B cell (primary cell): ENCODE results near the gene BNC2. TPM values are rescaled to one million over a fixed set of nuclear protein-coding genes. Genes with fewer than 3 reads are reported as not detected.
"Not testable (repeated sequence)": the region's sequence is repeated elsewhere in the genome, so short reads cannot be mapped to it uniquely, and the experiment has no call there.

ENCODE experiments used
- ATAC-seq: fragments of 200-7000 bp; cut with Tn5 transposase; one replicate; pipeline ENCODE4 v1.10.0; 2021; ENCODE audit warnings: low read depth, mild to moderate bottlenecking, moderate number of reproducible peaks, moderate library complexity
- CTCF ChIA-PET: fragments of 350-600 bp; sonication (Branson Sonifier 250); formaldehyde crosslinking; loops from one replicate; lab custom pipeline; 2021; ENCODE audit warnings: antibody characterized with exemption, inconsistent platforms; lab: Charles Lee
- POLR2A ChIA-PET: fragments of 350-600 bp; sonication (Branson Sonifier 250); formaldehyde crosslinking; loops from one replicate; lab custom pipeline; 2021; ENCODE audit warnings: antibody characterized with exemption; lab: Charles Lee
- DNase-seq: peaks from one replicate; pipeline ENCODE4 v3.0.0; 2013
- H2AFZ ChIP-seq: 2 replicates; pipeline ENCODE4 v1.6.1; 2012; ENCODE audit warnings: mild to moderate bottlenecking, low read depth, low read length; ENCODE audit not compliant: insufficient read depth, poor library complexity, severe bottlenecking
- H3K27ac ChIP-seq, 2 donors: 1 replicate in 1 of 2; 2 replicates in 1 of 2; pipeline ENCODE4 v1.5.1; 2012 to 2013; ENCODE audit warnings: low read length in 2 of 2, mild to moderate bottlenecking in 2 of 2, moderate library complexity in 1 of 2
- H3K27me3 ChIP-seq, 4 experiments: fragments of 200-600 bp in 1 of 4; sonication (generic) in 1 of 4; replicated peaks in 1 of 4; 1 replicate in 2 of 4; 2 replicates in 2 of 4; pipeline versions ENCODE4 v1.6.1 to v1.7.0; 2013 to 2016; ENCODE audit warnings: low read length in 3 of 4, mild to moderate bottlenecking in 2 of 4, mixed read lengths in 1 of 4, moderate library complexity in 1 of 4; ENCODE audit not compliant: insufficient read depth in 4 of 4, control insufficient read depth in 3 of 4; ENCODE audit errors: control extremely low read depth in 1 of 4
- H3K36me3 ChIP-seq, 2 experiments: replicated peaks in 1 of 2; 1 replicate in 1 of 2; 2 replicates in 1 of 2; pipeline versions ENCODE4 v1.6.1 to v1.7.1; 2013; ENCODE audit warnings: low read length in 1 of 2; ENCODE audit not compliant: insufficient read depth in 2 of 2, control insufficient read depth in 1 of 2; ENCODE audit errors: control extremely low read depth in 1 of 2, extremely low read depth in 1 of 2
- H3K4me1 ChIP-seq, 2 donors: fragments of 200-600 bp in 1 of 2; sonication (generic) in 1 of 2; 1 replicate in 1 of 2; 2 replicates in 1 of 2; pipeline versions ENCODE4 v1.5.1 to v1.6.1; 2013 to 2017; ENCODE audit warnings: low read length in 2 of 2; ENCODE audit not compliant: control insufficient read depth in 2 of 2, insufficient read depth in 2 of 2
- H3K4me2 ChIP-seq: replicated peaks from 2 replicates; pipeline ENCODE3; 2012; ENCODE audit warnings: mild to moderate bottlenecking, low read depth, low read length; ENCODE audit not compliant: poor library complexity, severe bottlenecking
- H3K4me3 ChIP-seq, 5 experiments: fragments of 200-600 bp in 1 of 5; sonication (generic) in 1 of 5; 1 replicate in 3 of 5; 2 replicates in 2 of 5; pipeline versions ENCODE4 v1.5.1 to v1.7.0; 2011 to 2016; ENCODE audit warnings: low read length in 4 of 5, mild to moderate bottlenecking in 4 of 5, low read depth in 2 of 5, control low read depth in 1 of 5, moderate library complexity in 1 of 5; ENCODE audit not compliant: insufficient read depth in 1 of 5; ENCODE audit errors: control extremely low read depth in 1 of 5, extremely low read depth in 1 of 5
- H3K79me2 ChIP-seq: fragments of 200-600 bp; sonication (generic); one replicate; pipeline ENCODE4 v1.6.0; 2016; ENCODE audit warnings: low read length; ENCODE audit not compliant: control insufficient read depth, insufficient read depth
- H3K9ac ChIP-seq: fragments of 200-600 bp; sonication (generic); 2 replicates; pipeline ENCODE4 v1.6.1; 2017; ENCODE audit warnings: mild to moderate bottlenecking, low read length, moderate library complexity
- H3K9me3 ChIP-seq, 3 donors: one replicate each; pipeline versions ENCODE4 v1.6.1 to v1.7.1; 2013; ENCODE audit warnings: low read length in 2 of 3; ENCODE audit not compliant: control insufficient read depth in 2 of 3, insufficient read depth in 1 of 3; ENCODE audit errors: control extremely low read depth in 1 of 3
- H4K20me1 ChIP-seq: 2 replicates; pipeline ENCODE4 v1.6.0; 2012; ENCODE audit warnings: mild to moderate bottlenecking, low read length; ENCODE audit not compliant: insufficient read depth, control insufficient read depth, poor library complexity, severe bottlenecking
- H3K27ac Mint-ChIP-seq: one replicate; pipeline ENCODE4 v1.8.0; 2021; ENCODE audit warnings: mixed read lengths
- H3K27me3 Mint-ChIP-seq: one replicate; pipeline ENCODE4 v1.8.0; 2021; ENCODE audit warnings: mixed read lengths
- H3K4me1 Mint-ChIP-seq: one replicate; pipeline ENCODE4 v1.8.0; 2021; ENCODE audit warnings: mixed read lengths
- H3K4me3 Mint-ChIP-seq: one replicate; pipeline ENCODE4 v1.8.0; 2021; ENCODE audit warnings: mixed read lengths
- H3K9me3 Mint-ChIP-seq: one replicate; pipeline ENCODE4 v1.8.0; 2022; ENCODE audit warnings: mixed read lengths; ENCODE audit not compliant: insufficient read depth
- EZH2 ChIP-seq: IDR thresholded peaks from 2 replicates; pipeline ENCODE4 v1.6.1; 2012; ENCODE audit warnings: borderline replicate concordance, low read depth, mild to moderate bottlenecking, moderate library complexity, low read length; ENCODE audit not compliant: insufficient read depth, poor library complexity, severe bottlenecking
- WGBS: methylation state at CpG from one replicate; pipeline ENCODE4 v1.1.5; 2013; ENCODE audit warnings: missing lambda C conversion rate; ENCODE audit not compliant: insufficient coverage; 5-methylcytosine and 5-hydroxymethylcytosine counted together
- intact Hi-C: fragments of 100-400 bp; cut with micrococcal nuclease; formaldehyde crosslinking; loops from one replicate; pipeline ENCODE4 v1.10.0; 2022
- polyA plus RNA-seq: library from polyadenylated mRNA; depleted of rRNA; stranded (reverse); fragments of >200 nt; gene quantifications from 2 replicates; pipeline ENCODE4 v1.2.3, GENCODE V29; 2012
- total RNA-seq, 2 donors: library from RNA; stranded (reverse); fragments of 120-200 nt in 1 of 2; gene quantifications; 1 replicate in 1 of 2; 2 replicates in 1 of 2; pipeline versions ENCODE4 v1.2.3 to v1.2.4, GENCODE V29; 2013 to 2022
- TF ChIP-seq, protein P1 (sequence below): fragments of 200-600 bp; IDR thresholded peaks from one replicate; pipeline ENCODE4 v1.8.0; 2022; ENCODE audit warnings: antibody characterized with exemption, mild to moderate bottlenecking

The BNC2 gene
- total and polyA plus RNA-seq, 2 donors (not counting 1 experiment from before 2014, with no cell fraction given): 0.01 TPM; not detected in 1

DNA sequence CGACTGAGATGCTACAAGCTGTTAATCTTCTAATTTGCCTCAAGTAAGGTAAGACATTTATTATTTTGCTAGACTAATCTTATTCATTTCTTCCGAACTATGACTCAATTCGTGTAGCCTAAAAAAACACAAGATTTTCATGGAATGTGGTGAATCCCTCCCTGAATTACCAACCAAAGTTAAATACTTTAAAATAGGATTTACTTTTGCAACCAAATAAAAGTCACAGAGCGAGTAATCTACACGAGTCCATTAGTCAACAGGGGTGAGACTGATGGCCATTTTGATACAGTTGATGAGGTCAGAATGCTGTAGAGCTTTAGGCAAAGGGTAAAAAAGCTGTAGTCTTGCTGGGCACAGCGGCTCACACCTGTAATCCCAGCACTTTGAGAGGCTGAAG is 13.1 kb upstream of the BNC2 start:
- H3K36me3 ChIP-seq: no peaks in the 10 kb centered on the region
- TF ChIP-seq, protein P1, sequence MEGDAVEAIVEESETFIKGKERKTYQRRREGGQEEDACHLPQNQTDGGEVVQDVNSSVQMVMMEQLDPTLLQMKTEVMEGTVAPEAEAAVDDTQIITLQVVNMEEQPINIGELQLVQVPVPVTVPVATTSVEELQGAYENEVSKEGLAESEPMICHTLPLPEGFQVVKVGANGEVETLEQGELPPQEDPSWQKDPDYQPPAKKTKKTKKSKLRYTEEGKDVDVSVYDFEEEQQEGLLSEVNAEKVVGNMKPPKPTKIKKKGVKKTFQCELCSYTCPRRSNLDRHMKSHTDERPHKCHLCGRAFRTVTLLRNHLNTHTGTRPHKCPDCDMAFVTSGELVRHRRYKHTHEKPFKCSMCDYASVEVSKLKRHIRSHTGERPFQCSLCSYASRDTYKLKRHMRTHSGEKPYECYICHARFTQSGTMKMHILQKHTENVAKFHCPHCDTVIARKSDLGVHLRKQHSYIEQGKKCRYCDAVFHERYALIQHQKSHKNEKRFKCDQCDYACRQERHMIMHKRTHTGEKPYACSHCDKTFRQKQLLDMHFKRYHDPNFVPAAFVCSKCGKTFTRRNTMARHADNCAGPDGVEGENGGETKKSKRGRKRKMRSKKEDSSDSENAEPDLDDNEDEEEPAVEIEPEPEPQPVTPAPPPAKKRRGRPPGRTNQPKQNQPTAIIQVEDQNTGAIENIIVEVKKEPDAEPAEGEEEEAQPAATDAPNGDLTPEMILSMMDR: no peak
- TF ChIP-seq EZH2: no peak
- H3K27ac ChIP-seq: no peak overlapping the region
- ChIA-PET POLR2A (no interaction called here), CTCF (no interaction called here)
- intact Hi-C loops: no loop called here
- H3K9me3 ChIP-seq: peaks cover 0 to 11% (median 0%) of the 10 kb centered on the region in 3 donors
- H4K20me1 ChIP-seq: no peaks in the 10 kb centered on the region
- H3K79me2 ChIP-seq: no peaks in the 10 kb centered on the region
- DNase-seq: no peak
- H3K4me1 ChIP-seq: no peaks in the 10 kb centered on the region
- no peaks in the 10 kb centered on the region for H3K27me3 ChIP-seq
- H2AFZ ChIP-seq: no peak overlapping the region
- Mint-ChIP-seq H3K27ac (no peak overlapping the region), H3K4me1 (no peaks in the 10 kb centered on the region), H3K9me3 (peaks cover 14% of the 10 kb centered on the region), H3K27me3 (no peaks in the 10 kb centered on the region), H3K4me3 (no peak overlapping the region)
- no CpG with 5 or more reads among the region's 6 CpGs for WGBS
- no peak for ATAC-seq
- H3K9ac ChIP-seq: no peak overlapping the region
- no peak overlapping the region for H3K4me2 ChIP-seq
- H3K4me3 ChIP-seq: no peak overlapping the region

DNA sequence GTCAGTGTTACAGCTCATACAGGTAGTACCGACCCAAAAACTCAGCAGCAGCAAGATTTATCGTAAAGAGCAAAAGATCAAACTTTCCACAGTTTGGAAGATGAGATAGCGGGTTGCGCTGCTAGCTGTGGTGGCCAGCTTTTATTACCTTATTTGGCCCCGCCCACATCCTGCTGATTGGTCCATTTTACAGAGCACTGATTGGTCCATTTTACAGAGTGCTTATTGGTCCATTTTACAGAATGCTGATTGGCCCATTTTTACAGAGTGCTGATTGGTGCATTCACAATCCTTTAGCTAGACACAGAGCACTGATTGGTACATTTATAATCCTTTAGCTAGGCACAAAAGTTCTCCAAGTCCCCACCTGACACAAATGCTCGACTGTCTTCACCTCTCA is 12.0 kb upstream of the BNC2 start:
- H3K9ac ChIP-seq, H4K20me1 ChIP-seq, H3K36me3 ChIP-seq, H3K27me3 Mint-ChIP-seq, CTCF ChIA-PET, H3K4me1 ChIP-seq, H3K4me2 ChIP-seq, DNase-seq, H3K4me1 Mint-ChIP-seq, H3K27ac ChIP-seq, intact Hi-C loops, H3K27ac Mint-ChIP-seq, H3K27me3 ChIP-seq, ATAC-seq, POLR2A ChIA-PET, H3K4me3 Mint-ChIP-seq, H3K79me2 ChIP-seq, H2AFZ ChIP-seq, H3K4me3 ChIP-seq: not testable (repeated sequence)
- 98% methylated on average over 6 of the region's 6 CpGs for WGBS
- peaks cover 0 to 15% (median 0%) of the 10 kb centered on the region in 3 donors for H3K9me3 ChIP-seq
- H3K9me3 Mint-ChIP-seq: peaks cover 11% of the 10 kb centered on the region
